Stimulated activated CD4-positive, alpha-beta T cell treated with anti-CD3 and anti-CD28 coated beads, Interleukin-1b, Interleukin-23, amount 100 ng/mL, for 1 hour (primary cell): ENCODE measurements around the gene SLC25A19.
"Not testable (repeated sequence)": the region's sequence is repeated elsewhere in the genome, so short reads cannot be mapped to it uniquely, and the experiment has no call there.

Source experiments
- DNase-seq, 2 donors: peaks; one replicate each; pipeline ENCODE4 v3.0.0-alpha.2; 2020; ENCODE audit warnings: low read depth in 2 of 2

SLC25A19 gene

DNA sequence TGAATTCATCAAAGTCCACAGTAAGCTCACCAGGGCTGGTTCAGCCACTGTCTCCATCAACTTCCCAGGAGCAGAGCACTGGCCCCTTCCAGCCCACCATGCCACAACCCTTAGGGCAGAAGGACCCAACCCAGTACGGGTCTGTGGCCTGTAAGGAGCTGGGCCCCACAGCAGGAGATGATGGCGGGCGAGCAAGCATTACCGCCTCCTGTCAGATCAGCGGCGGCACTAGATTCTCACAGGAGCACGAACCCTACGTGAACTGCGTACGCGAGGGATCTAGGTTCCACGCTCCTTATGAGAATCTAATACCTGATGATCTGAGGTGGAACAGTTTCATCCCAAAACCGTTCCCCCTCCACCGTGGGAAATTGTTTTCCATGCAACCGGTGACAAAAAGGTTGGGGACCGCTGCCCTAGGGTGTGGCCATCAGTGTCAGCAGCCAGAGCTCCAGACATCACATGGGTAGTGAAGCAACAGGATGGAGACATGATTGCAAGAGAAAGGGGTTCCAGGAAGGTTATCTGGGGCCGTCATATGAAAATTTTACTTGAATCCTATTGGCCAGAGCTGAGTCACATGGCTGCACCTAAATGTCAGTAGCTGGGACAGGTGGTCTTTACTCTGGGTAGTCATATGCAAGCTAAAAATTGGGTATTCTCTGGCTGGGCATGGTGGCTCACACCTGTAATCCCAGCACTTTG, 12.4 kb upstream of the SLC25A19 start:
- no peak for DNase-seq

DNA sequence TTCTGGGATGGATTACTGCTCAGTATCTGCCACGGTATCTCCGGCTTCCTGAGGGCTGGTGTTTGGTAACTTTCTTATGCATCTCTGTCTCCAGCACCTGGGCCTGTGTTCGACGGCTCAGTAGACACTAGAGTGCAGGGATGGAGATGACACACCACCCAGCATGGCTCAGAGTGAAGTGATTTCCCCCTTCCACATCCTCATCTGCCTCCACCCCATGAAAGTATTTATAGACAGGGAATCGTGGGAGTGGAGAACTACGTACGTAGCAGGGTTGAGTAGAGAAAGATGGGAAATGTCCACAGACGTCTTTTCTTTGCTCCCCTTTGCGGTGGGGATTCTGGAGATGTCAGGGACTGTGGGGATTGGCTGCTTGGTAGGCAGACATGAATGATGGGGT, 11.8 kb upstream of the SLC25A19 start:
- DNase-seq, result no peak

DNA sequence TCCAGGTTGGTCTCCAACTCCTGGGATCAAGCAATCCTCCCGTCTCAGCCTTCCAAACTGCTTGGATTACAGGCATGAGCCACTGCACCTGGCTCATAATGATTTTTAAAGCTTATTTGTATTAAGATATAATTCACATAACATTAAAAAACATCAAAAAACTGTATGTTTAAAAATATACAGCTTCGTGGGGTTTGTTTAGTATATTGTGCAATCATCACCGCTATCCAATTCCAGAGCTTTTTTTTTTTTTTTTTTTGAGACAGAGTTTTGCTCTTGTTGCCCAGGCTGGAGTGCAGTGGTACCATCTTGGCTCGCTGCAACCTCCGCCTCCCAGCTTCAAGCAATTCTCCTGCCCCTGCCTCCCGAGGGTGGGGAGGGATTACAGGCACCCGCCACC, 11.0 kb upstream of the SLC25A19 start:
- no peak for DNase-seq

DNA sequence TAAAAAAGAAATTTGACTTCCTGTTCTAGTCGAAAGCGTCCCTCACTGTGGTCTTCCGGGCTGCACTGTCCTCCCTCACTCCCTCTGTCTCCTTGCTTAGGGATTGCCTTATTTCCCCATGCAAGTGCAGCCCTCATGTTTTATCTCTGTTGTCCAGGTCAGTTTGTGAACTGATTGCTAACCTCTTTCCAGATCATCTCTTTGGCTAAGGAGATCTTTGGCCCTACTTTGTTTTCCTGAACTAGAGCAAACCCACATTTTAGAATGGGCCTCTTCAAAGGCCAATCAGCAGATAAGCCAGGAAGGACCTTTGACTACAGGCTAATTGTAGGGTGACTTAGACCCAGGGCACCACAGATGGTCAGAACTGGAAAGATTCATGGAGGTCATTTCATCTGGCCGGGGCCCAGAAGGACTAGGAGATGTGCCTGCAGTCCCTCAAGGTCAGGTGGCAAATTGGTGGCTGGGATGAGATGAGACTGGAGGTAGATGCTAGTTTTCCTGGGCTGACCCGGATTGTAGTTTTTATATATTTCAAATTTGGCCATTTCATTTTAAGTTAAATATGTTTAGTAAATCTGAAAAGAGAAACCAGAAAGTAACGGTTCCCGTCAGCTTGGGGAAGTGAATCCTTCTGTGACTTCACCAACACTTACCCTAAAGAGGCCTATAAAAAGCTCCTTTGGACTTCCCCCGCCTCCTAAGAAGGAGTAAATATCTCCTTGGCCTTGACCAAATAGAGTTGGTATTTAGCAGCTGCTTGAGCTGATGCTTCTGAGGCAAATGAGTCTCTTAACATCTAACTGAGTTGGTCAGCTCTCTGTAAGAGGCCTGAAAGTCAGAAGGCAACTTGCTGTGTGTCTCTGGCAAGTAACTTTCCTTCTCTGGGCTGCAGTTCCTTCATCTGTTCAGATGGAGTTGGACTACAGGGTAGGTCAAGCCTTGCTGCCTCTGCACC, 6.2 kb upstream of the SLC25A19 start:
- no peak for DNase-seq

DNA sequence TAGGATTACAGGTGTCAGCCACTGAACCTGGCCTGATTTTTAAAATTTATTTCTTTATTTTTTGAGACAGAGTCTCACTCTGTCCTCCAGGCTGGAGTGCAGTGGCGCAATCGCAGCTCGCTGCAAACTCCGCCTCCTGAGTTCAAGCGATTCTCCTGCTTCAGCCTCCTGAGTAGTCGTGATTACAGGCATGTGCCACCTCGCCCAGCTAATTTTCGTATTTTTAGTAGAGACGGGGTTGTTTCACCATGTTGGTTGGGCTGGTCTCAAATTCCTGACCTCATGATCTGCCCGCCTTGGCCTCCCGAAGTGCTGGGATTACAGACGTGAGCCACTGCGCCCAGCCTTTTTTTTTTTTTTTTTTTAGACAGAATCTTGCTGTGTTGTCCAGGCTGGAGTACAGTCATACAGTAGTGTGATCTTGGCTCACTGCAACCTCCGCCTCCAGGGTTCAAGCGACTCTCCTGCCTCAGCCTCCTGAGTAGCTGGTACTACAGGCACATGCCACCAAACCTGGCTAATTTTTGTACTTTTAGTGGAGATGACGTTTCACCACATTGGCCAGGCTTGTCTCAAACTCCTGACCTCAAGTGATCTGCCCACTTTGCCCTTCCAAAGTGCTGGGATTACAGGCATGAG, 3.7 kb upstream of the SLC25A19 start:
- DNase-seq, result not testable (repeated sequence)

DNA sequence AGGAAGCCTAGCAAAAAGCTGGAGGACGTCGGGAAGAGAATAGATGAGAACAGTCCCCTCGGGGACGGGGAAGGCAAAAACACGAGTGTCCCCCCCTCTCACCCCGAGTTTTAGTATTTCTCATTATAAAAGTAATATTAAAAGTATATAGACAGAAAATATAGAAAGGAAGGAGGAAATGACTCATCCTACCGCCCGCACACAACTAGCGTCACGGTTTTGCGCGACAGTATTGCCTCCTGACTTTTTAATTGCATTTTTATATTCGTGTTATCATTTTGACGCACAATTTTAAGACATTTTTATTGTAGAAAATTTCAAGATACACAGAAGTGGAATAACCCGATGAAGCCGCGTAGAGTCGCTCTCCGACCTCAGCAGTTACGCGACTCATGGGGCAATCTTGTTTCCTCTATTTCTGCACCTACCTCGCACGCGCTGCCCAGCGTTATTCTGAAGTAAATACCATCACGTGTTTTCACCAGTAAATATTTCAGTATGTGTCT, 652 bp upstream of the SLC25A19 start:
- DNase-seq, result peak; percentile 7 to 41

DNA sequence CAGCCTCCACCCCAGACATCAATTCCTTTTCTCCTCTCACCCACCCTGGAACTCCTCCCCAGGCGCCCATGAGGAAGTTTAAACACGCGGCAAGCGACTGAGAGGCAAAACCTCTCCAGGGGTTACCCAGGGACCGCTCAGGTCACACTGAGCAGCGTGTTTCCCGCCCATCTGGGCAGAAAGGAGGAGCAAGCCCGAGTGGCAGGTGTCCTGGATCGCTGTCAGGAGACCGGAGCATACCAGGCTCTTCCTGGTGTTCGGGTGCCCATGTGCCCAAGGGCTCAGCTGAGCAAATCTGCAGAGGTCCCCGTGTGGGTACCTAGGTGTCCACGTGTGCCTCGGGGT, 491 bp downstream of the SLC25A19 start:
- no peak for DNase-seq

DNA sequence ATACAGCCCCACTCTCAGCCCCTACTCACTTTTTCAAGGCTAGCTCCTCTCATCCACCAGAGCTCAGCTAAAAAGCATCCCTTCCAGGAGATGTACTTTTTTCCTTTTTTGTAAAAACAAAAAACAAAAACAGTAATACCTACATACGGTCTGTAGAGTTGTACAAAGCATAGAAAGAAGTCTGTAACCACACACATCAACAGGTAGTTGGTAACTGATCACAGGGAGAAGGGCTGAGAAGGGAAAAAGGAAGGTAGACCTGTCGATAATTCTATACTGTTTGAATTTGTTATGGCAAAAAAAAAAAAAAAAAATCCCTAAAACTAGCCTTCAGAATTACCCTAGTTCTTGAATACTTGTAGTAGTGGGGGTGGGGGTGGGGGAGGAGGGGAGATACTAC, 874 bp downstream of the SLC25A19 start:
- no peak for DNase-seq

DNA sequence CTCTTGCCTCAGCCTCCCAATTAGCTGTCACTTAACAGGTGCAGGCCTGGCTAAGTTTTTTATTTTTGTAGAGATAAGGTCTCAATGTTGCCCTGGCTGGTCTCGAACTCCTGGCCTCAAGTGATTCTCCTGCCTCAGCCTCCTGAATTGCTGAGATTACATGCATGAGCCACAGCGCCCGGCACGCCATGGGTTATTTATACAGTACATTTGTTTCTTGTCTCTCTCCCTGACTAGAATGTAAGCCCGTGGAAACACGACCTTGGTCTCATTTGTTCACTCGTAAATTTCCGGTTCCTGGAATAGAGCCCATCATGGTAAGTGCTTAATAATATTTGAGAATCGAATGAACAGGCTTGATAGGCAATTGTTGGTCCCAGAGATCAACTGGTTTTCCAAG, 2.0 kb downstream of the SLC25A19 start:
- no peak for DNase-seq

DNA sequence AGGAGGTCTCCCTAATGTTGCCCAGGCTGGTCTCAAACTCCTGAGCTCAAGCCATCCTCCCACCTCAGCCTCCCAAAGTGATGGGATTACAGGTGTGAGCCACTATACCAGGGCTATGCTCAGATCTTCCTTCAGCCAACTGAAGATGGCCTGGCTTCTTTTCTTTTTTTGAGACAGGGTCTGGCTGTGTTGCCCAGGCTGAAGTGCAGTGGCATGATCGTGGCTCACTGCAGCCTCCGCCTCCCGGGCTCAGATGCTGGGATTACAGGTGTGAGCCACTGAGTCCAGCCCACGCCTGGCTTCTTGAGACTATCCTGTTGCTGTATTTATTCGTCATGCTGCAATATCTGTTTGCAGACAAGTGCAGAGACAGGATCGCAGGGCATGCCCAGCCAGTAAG, 4.1 kb downstream of the SLC25A19 start:
- no peak for DNase-seq

DNA sequence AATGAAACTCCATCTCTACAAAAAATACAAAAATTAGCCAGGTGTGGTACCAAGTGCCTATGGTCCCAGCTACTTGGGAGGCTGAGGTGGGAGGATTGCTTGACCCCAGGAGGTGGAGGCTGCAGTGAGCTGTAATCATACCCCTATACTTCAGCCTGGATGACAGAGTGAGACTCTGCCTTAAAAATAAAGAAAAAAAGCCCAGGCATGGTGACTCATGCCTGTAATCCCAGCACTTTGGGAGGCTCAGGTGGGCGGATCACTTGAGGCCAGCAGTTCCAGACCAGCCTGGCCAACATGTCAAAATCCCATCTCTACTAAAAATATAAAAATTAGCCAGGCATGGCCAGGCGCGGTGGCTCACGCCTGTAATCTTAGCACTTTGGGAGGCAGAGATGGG, 9.0 kb downstream of the SLC25A19 start:
- not testable (repeated sequence) for DNase-seq

DNA sequence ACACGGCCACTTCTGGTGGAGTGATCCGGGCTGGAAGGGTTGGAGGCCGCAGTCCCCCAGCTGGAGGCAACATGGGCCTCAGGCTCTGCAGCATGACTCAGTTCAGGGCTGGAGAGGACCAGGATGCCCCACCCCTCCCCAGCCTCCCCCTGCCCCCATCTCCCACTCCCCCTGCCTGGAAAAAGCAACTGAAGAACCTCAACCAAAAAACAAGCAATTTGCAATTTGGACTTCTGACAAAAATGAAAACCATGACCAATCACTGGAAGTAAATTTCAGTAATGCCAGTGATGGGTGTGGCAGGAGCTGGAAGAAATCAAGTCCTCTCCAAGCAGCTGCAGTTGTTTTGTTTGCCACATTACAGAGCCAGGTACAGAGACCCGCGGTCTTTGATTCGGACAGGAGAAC, 11.6 kb downstream of the SLC25A19 start:
- no peak for DNase-seq

DNA sequence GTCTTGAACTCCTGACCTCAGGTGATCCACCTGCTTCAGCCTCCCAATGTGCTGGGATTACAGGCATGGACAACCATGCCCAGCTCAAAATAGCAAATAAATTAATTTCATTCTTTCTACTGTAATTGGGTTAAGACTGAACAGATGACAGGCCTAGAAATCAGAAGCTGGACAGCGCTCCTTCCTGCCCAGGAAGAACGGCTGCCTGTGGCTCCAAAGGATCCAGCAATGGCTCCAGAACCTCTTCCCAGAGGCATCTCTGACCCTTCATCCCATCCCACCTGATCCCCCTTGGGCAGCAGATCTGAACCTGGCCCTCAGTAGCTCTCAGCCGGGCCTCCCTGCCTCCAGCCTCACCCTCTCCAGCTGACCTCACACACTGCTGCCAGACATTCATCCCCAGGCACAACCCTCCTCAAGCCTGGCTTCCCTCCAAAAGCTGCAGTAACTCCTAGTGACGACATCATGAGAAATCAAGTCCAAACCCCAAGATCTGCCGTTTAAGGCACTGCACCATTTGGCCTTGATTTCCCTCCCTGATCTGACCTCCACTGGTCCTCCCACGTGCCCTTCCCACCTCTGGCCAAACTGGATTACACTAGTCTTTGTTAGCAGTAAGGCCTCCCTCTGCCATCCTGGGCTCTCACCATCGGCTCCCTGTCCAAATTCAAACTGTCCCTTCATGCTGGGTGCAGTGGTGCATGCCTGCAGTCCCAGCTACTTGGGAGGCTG, 15.1 kb downstream of the SLC25A19 start:
- DNase-seq, result no peak

DNA sequence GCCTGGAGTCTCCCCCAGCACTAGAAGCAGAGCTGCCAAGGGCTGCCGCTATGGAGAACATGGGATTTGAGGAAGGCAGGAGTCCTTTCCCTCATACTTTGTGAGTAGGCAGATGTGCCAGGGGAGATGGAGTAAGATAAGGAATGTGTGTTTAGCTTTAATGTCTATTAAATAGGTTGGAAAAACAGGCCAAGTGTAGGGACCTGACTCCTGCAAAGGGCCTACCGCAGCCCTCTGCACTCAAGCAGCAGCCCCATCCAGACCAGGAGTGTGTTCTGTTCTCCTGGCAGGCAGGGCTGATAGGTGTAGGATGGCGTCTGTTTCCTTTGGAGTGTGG, 16.4 kb downstream of the SLC25A19 start:
- no peak for DNase-seq

DNA sequence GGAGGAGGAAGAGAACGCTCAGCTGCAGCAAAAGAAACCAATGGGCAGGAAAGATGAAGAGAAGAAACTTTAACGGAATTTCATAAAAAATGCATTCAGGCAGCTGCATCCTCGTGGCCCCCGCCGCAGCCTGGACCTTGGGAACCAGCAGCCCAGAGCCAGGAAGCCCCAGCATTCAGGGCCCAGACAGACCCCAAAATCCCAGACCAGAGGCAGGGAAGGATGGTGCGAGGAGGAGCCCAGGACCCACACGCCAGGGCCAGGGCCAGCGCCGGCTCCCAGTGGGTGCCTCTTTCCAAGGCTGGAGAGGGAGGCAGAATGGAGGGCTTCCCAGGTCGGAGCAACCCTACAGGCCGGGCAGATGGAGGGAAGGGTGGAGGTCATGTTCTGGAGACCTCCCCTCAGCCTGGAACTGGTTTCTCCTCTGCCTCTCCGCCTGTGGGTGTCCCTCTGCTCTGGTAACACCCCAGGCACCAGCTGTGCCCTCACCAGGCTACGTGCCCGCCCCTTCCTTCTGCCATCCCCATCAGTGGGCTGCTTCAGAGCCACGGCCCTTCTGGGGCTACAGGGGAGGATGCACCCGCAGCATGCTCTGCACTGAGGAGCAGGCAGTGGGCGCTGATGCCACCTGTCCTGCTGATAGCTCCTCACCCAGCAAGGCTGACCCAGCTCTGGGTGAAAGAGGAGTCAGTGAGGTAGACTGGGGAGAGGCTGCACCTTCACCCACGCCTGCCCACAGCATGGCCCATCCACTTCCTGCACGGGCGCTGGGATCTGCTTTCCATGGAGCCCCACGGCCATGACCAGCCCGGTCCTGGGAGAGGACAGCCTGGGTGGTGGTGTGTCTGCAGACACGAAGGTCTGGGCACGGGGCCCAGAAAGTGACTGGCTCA, 17.0 kb downstream of the SLC25A19 start:
- DNase-seq, result no peak

DNA sequence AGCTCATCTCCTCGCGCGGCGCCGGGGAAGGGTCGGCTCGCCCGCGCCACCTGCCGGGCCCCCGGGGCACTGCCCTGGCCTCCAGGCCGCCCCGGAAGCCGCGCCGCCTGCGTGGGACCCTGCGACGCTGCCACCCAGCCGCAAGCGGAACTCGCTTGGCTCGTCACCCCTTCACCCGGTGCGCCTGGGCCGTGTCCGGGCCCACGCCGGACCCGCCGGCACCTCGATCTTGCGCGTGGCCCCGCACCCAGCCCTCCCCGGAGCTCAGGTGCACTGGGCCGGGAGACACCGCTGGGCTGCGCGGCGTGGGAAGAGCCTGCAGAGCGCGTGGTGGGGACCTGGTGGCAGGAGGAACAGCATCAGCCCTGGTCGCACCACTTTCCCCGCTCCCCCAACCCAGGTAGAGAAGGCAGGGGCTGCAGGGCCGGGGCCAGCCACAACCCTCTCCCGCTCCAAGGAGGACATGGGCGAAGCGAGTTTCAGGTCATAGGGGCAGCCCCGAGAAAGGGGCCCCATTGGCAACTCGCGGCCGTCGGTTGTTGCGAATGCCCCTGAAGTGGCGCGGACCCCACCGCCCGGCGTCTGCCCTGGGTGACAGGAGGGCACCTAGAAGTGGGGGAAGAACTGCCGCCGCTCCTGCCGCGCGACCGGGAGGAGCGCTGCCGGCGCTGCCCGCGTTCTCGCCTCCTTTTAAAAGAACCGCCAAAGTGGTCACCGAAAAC, 17.8 kb downstream of the SLC25A19 start:
- DNase-seq, result peak; percentile 75 to 81

DNA sequence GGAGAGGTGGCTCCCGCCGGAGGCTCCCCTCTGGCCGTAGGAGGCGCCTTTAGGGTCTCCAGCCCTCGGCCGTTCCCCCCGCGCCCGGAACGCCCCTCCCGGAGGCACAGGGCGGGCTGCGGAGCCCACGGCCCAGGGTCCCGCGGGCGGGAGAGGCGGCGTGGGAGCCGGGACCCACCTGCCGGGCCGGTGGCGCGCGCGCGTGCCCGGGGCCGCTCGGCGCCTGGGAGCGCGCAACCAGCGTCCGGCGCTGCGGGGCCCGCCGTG, 18.3 kb downstream of the SLC25A19 start, which contains the start of gene MIF4GD:
MIF4GD (minus strand) TSS at position 266 of the 267 bp plus-strand sequence. CDS start 1,036 bp downstream, outside the sequence.
- no peak for DNase-seq

DNA sequence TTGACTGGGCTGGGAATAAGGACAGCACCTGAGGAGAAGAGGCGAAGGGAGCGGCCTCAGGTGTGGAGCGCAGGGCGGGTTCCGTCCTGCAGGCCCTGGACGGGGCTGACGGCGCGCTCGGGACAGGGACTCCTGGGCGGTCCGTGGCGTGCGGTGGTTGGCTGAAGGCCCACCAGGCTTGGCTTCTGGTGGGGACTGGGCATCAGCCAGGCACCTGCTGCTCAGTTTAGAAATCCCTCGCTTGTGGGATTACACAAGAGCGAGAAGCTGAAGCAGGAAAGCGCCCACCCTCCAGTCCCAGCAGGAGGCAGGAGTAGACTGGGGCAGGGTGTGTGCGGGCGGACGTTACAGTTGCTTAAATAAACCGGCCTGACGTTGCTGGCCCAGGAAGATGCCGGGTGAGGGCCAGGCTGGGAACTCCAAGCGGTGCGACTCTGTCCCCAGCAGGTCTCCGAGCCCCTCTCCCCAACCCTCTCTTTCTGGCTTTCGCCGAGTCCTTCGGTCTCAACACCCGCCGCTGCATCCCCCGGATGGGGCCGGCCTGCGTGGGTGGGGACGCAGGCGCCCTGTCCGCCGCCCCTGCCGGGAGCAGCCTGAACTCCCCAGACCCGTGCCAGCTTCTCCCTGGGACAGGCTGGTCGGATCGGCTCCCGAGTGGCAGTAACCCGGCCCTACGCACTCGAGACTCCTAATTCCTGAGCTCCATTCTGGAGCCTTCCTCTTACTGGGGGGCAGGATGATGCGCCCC, 18.8 kb downstream of the SLC25A19 start:
- DNase-seq, result no peak

DNA sequence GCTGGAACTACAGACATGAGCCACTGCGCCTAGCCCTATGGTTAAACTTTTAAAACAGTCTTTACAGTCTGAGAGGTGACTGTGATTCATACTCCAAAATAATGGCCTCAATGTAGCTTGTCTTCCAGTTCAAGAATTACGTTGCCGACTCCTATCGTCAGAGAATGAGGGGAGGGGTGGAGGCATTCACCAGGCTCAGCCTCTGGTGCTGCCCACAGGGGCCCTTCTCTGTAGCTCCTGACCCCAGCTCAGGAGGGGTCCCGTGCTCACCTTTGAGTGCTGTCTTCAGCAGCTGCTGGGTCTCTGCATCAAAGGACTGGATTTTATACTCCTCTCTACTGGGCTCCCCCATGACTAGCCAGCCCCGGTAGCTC, 19.4 kb downstream of the SLC25A19 start:
- DNase-seq, result no peak
